H9 (cell line): ENCODE data around the gene SLC25A27. TPM values are rescaled to one million over a fixed set of nuclear protein-coding genes. Genes with fewer than 3 reads are reported as not detected.

ENCODE experiments used
- DNase-seq: peaks from one replicate; pipeline ENCODE4 v3.0.0-alpha.2; 2017
- H2AFZ ChIP-seq: one replicate; pipeline ENCODE4 v1.6.1; 2013; ENCODE audit warnings: mild to moderate bottlenecking, low read length, control low read depth, moderate library complexity
- H2AK5ac ChIP-seq: 2 replicates; pipeline ENCODE4 v1.6.1; 2013; ENCODE audit warnings: low read length, control low read depth, mixed read lengths; ENCODE audit not compliant: insufficient read length
- H2BK120ac ChIP-seq: one replicate; pipeline ENCODE4 v1.6.1; 2013; ENCODE audit warnings: low read depth, mild to moderate bottlenecking, low read length, control low read depth, inconsistent platforms; ENCODE audit not compliant: poor library complexity, severe bottlenecking
- H2BK12ac ChIP-seq: 2 replicates; pipeline ENCODE4 v1.6.1; 2013; ENCODE audit warnings: low read length, control low read depth, mixed read lengths, low read depth; ENCODE audit not compliant: insufficient read length
- H2BK15ac ChIP-seq: 2 replicates; pipeline ENCODE4 v1.6.1; 2013; ENCODE audit warnings: low read depth, low read length, control low read depth
- H2BK20ac ChIP-seq: one replicate; pipeline ENCODE4 v1.6.1; 2013; ENCODE audit warnings: low read depth, mild to moderate bottlenecking, low read length, control low read depth, inconsistent platforms; ENCODE audit not compliant: poor library complexity, severe bottlenecking
- H2BK5ac ChIP-seq: 2 replicates; pipeline ENCODE4 v1.6.1; 2013; ENCODE audit warnings: low read length, control low read depth, mixed read lengths; ENCODE audit not compliant: insufficient read length
- H3K14ac ChIP-seq: 2 replicates; pipeline ENCODE4 v1.6.1; 2013; ENCODE audit warnings: low read length, control low read depth; ENCODE audit not compliant: insufficient read depth
- H3K18ac ChIP-seq: 2 replicates; pipeline ENCODE4 v1.6.1; 2013; ENCODE audit warnings: low read depth, mild to moderate bottlenecking, mixed read lengths, low read length, control low read depth; ENCODE audit not compliant: insufficient read length
- H3K23ac ChIP-seq: 2 replicates; pipeline ENCODE4 v1.6.1; 2013; ENCODE audit warnings: low read length, control low read depth, mixed read lengths, low read depth; ENCODE audit not compliant: insufficient read length
- H3K23me2 ChIP-seq: 2 replicates; pipeline ENCODE4 v1.6.1; 2013; ENCODE audit warnings: low read depth, mild to moderate bottlenecking, mixed read lengths, low read length, control low read depth; ENCODE audit not compliant: insufficient read length, poor library complexity, severe bottlenecking
- H3K27ac ChIP-seq: 2 replicates; pipeline ENCODE4 v1.5.1; 2013; ENCODE audit warnings: low read length, control low read depth, mixed read lengths, low read depth; ENCODE audit not compliant: insufficient read length
- H3K27me3 ChIP-seq: 2 replicates; pipeline ENCODE4 v1.6.1; 2013; ENCODE audit warnings: low read length, control low read depth, inconsistent platforms; ENCODE audit not compliant: insufficient read depth
- H3K4ac ChIP-seq: 2 replicates; pipeline ENCODE4 v1.6.1; 2013; ENCODE audit warnings: low read depth, mild to moderate bottlenecking, control low read depth, inconsistent platforms, low read length, moderate library complexity
- H3K4me1 ChIP-seq: 2 replicates; pipeline ENCODE4 v1.6.1; 2013; ENCODE audit warnings: low read length, control low read depth, inconsistent platforms; ENCODE audit not compliant: insufficient read depth
- H3K4me2 ChIP-seq: 2 replicates; pipeline ENCODE4 v1.6.1; 2013; ENCODE audit warnings: low read length, control low read depth, mixed read lengths; ENCODE audit not compliant: insufficient read length, insufficient read depth
- H3K56ac ChIP-seq: 2 replicates; pipeline ENCODE4 v1.6.1; 2013; ENCODE audit warnings: low read depth, mild to moderate bottlenecking, mixed read lengths, low read length, control low read depth; ENCODE audit not compliant: insufficient read length
- H3K79me1 ChIP-seq: 2 replicates; pipeline ENCODE4 v1.6.1; 2013; ENCODE audit warnings: low read depth, mild to moderate bottlenecking, moderate library complexity, low read length, control low read depth, inconsistent platforms; ENCODE audit not compliant: insufficient read depth, poor library complexity, severe bottlenecking
- H3K79me2 ChIP-seq: 2 replicates; pipeline ENCODE4 v1.6.1; 2013; ENCODE audit warnings: low read length, control low read depth, inconsistent platforms; ENCODE audit not compliant: insufficient read depth
- H3K9ac ChIP-seq: 2 replicates; pipeline ENCODE4 v1.6.1; 2013; ENCODE audit warnings: low read length, control low read depth, mixed read lengths; ENCODE audit not compliant: insufficient read length; ENCODE audit errors: extremely low read depth
- H3K9me3 ChIP-seq: one replicate; pipeline ENCODE4 v1.6.1; 2013; ENCODE audit warnings: low read depth, low read length, inconsistent platforms; ENCODE audit not compliant: control insufficient read depth
- H3T11ph ChIP-seq: one replicate; pipeline ENCODE4 v1.6.1; 2013; ENCODE audit warnings: mild to moderate bottlenecking, low read length, control low read depth, inconsistent platforms
- H4K20me1 ChIP-seq: one replicate; pipeline ENCODE4 v1.6.1; 2013; ENCODE audit not compliant: control insufficient read depth, insufficient read length, insufficient read depth
- H4K5ac ChIP-seq: 2 replicates; pipeline ENCODE4 v1.6.1; 2013; ENCODE audit warnings: low read depth, mild to moderate bottlenecking, mixed read lengths, low read length, control low read depth; ENCODE audit not compliant: insufficient read length
- H4K8ac ChIP-seq: replicated peaks from 2 replicates; pipeline ENCODE4 v1.6.1; 2013; ENCODE audit warnings: low read length, control low read depth, mixed read lengths, low read depth; ENCODE audit not compliant: insufficient read length
- H4K91ac ChIP-seq: 2 replicates; pipeline ENCODE4 v1.6.1; 2013; ENCODE audit warnings: low read depth, mild to moderate bottlenecking, moderate library complexity, mixed read lengths, low read length, control low read depth; ENCODE audit not compliant: insufficient read length
- H3K27ac Mint-ChIP-seq, 3 experiments: 2 replicates in 2 of 3; 3 replicates in 1 of 3; pipeline ENCODE4 v1.8.0; 2020 to 2021; ENCODE audit warnings: mixed read lengths in 3 of 3, mild to moderate bottlenecking in 1 of 3, moderate library complexity in 1 of 3
- H3K27me3 Mint-ChIP-seq: 2 replicates; pipeline ENCODE4 v1.8.0; 2021; ENCODE audit warnings: low read depth, mild to moderate bottlenecking, moderate library complexity, mixed read lengths
- H3K36me3 Mint-ChIP-seq, 3 experiments: 2 replicates in 2 of 3; 3 replicates in 1 of 3; pipeline ENCODE4 v1.8.0; 2020 to 2021; ENCODE audit warnings: low read depth in 3 of 3, mixed read lengths in 3 of 3; ENCODE audit not compliant: insufficient read depth in 1 of 3
- H3K4me1 Mint-ChIP-seq, 2 experiments: 2 replicates each; pipeline ENCODE4 v1.8.0; 2020; ENCODE audit warnings: mixed read lengths in 2 of 2
- H3K4me3 Mint-ChIP-seq, 2 experiments: 2 replicates in 1 of 2; 3 replicates in 1 of 2; pipeline ENCODE4 v1.8.0; 2020 to 2021; ENCODE audit warnings: mild to moderate bottlenecking in 2 of 2, mixed read lengths in 2 of 2, moderate library complexity in 1 of 2
- H3K9me3 Mint-ChIP-seq, 2 experiments: 2 replicates in 1 of 2; 3 replicates in 1 of 2; pipeline ENCODE4 v1.8.0; 2020; ENCODE audit warnings: mild to moderate bottlenecking in 2 of 2, mixed read lengths in 2 of 2, moderate library complexity in 1 of 2
- WGBS: extraction: QIAGEN DNeasy Blood & Tissue Kit; methylation state at CpG from one replicate; pipeline ENCODE4 v1.1.7; 2013; ENCODE audit warnings: missing lambda C conversion rate, low lambda C conversion rate, mixed read lengths; ENCODE audit not compliant: insufficient read length; ENCODE audit errors: extremely low coverage; 5-methylcytosine and 5-hydroxymethylcytosine counted together
- total RNA-seq: library from RNA; stranded (reverse); gene quantifications from 2 replicates; pipeline ENCODE4 v1.2.1, GENCODE V29; 2021
- TF ChIP-seq, protein P1 (sequence below): fragments of 200-600 bp; sonication (generic); conservative IDR thresholded peaks from 3 replicates; pipeline ENCODE4 v1.8.0; 2021; ENCODE audit warnings: antibody characterized with exemption, mild to moderate bottlenecking

SLC25A27 gene
- total RNA-seq, 1 experiment from 2014 or later, result 5.1 TPM

- Histone ChIP-seq H3K4ac (no peak overlapping the region), H2BK120ac (no peak overlapping the region), H3K79me2 (no peaks in the 10 kb centered on the region), H4K5ac (no peak overlapping the region), H2BK15ac (no peak overlapping the region), H3K23ac (no peak overlapping the region), H4K91ac (no peak overlapping the region), H2AK5ac (no peak overlapping the region), H3K4me1 (no peaks in the 10 kb centered on the region), H2AFZ (no peak overlapping the region), H3K9me3 (no peaks in the 10 kb centered on the region), H4K8ac (no peak overlapping the region), H3K18ac (no peak overlapping the region), H3K4me2 (no peak overlapping the region), H3K27ac (no peak overlapping the region), H2BK20ac (no peak overlapping the region), H3K23me2 (no peaks in the 10 kb centered on the region), H3T11ph (no peak overlapping the region), H3K14ac (no peak overlapping the region), H4K20me1 (no peaks in the 10 kb centered on the region), H3K27me3 (no peaks in the 10 kb centered on the region), H3K56ac (no peak overlapping the region), H2BK12ac (no peak overlapping the region), H3K79me1 (no peaks in the 10 kb centered on the region), H3K9ac (no peak overlapping the region), H2BK5ac (no peak overlapping the region)
- Mint-ChIP-seq H3K36me3 (no peaks in the 10 kb centered on the region), H3K27me3 (peaks cover 2% of the 10 kb centered on the region; the same call in 1 of the 2 replicates), H3K9me3 (no peaks in the 10 kb centered on the region), H3K27ac (no peak overlapping the region), H3K4me3 (no peak overlapping the region), H3K4me1 (no peaks in the 10 kb centered on the region)
- TF ChIP-seq, protein P1, sequence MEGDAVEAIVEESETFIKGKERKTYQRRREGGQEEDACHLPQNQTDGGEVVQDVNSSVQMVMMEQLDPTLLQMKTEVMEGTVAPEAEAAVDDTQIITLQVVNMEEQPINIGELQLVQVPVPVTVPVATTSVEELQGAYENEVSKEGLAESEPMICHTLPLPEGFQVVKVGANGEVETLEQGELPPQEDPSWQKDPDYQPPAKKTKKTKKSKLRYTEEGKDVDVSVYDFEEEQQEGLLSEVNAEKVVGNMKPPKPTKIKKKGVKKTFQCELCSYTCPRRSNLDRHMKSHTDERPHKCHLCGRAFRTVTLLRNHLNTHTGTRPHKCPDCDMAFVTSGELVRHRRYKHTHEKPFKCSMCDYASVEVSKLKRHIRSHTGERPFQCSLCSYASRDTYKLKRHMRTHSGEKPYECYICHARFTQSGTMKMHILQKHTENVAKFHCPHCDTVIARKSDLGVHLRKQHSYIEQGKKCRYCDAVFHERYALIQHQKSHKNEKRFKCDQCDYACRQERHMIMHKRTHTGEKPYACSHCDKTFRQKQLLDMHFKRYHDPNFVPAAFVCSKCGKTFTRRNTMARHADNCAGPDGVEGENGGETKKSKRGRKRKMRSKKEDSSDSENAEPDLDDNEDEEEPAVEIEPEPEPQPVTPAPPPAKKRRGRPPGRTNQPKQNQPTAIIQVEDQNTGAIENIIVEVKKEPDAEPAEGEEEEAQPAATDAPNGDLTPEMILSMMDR, result no peak
- WGBS, result no CpG with 5 or more reads among the region's 3 CpGs
- DNase-seq, result no peak
These were observed 36.9 kb downstream of the SLC25A27 start for GRCh38 chr6:46689657-46690056.
